ENCODE measurements around the gene RAB8A.

The RAB8A gene

GRCh38 chr19:16113727-16114126 lies 2.0 kb downstream of the RAB8A start:
- DNase-seq = no peak

- DNase-seq = no peak
Measured at GRCh38 chr19:16115301-16116039, 3.8 kb downstream of the RAB8A start.

- no peak for DNase-seq
Measured at GRCh38 chr19:16116067-16116466, 4.4 kb downstream of the RAB8A start.

- DNase-seq = peak in 1 of 2 donors; percentile 29
Measured at GRCh38 chr19:16117594-16118033, 5.9 kb downstream of the RAB8A start.

- DNase-seq = peak; percentile 56 to 89
Measured at GRCh38 chr19:16118489-16119033, 6.9 kb downstream of the RAB8A start.

GRCh38 chr19:16119075-16119857 lies 7.6 kb downstream of the RAB8A start:
- peak; percentile 59 to 62 for DNase-seq

GRCh38 chr19:16121141-16121540 lies 9.5 kb downstream of the RAB8A start:
- DNase-seq = no peak

GRCh38 chr19:16121967-16122366 lies 10.3 kb downstream of the RAB8A start:
- no peak for DNase-seq

GRCh38 chr19:16124953-16125352 lies 13.3 kb downstream of the RAB8A start:
- no peak for DNase-seq

- DNase-seq = no peak
Measured at GRCh38 chr19:16125737-16126495, 14.2 kb downstream of the RAB8A start.

- DNase-seq = no peak
Measured at GRCh38 chr19:16127080-16127479, 15.4 kb downstream of the RAB8A start.

GRCh38 chr19:16127776-16128371 lies 16.2 kb downstream of the RAB8A start:
- DNase-seq = no peak

GRCh38 chr19:16131648-16132047 lies 20.0 kb downstream of the RAB8A start:
- DNase-seq = no peak

GRCh38 chr19:16133818-16134217 lies 22.1 kb downstream of the RAB8A start:
- DNase-seq = no peak

- DNase-seq = no peak
Measured at GRCh38 chr19:16134510-16134909, 22.8 kb downstream of the RAB8A start.

GRCh38 chr19:16135430-16136127 lies 23.9 kb downstream of the RAB8A start:
- DNase-seq = no peak

GRCh38 chr19:16136185-16136999 lies 24.7 kb downstream of the RAB8A start:
- no peak for DNase-seq

- DNase-seq = no peak
Measured at GRCh38 chr19:16139752-16140151, 28.1 kb downstream of the RAB8A start.

GRCh38 chr19:16141043-16141442 lies 29.4 kb downstream of the RAB8A start:
- peak in 1 of 2 donors; percentile 76 for DNase-seq

GRCh38 chr19:16142032-16142580 lies 30.4 kb downstream of the RAB8A start:
- no peak for DNase-seq
